H9 (cell line): Measurements from ENCODE around the gene LRIG1. TPM values are rescaled to one million over a fixed set of nuclear protein-coding genes. Genes with fewer than 3 reads are reported as not detected.
A peak's percentile ranks its signal among the peaks of the same experiment; 100 is the strongest.

Experiments used
- DNase-seq: peaks from one replicate; pipeline ENCODE4 v3.0.0-alpha.2; 2017
- H2AFZ ChIP-seq: one replicate; pipeline ENCODE4 v1.6.1; 2013; ENCODE audit warnings: mild to moderate bottlenecking, low read length, control low read depth, moderate library complexity
- H2AK5ac ChIP-seq: 2 replicates; pipeline ENCODE4 v1.6.1; 2013; ENCODE audit warnings: low read length, control low read depth, mixed read lengths; ENCODE audit not compliant: insufficient read length
- H2BK120ac ChIP-seq: one replicate; pipeline ENCODE4 v1.6.1; 2013; ENCODE audit warnings: low read depth, mild to moderate bottlenecking, low read length, control low read depth, inconsistent platforms; ENCODE audit not compliant: poor library complexity, severe bottlenecking
- H2BK12ac ChIP-seq: 2 replicates; pipeline ENCODE4 v1.6.1; 2013; ENCODE audit warnings: low read length, control low read depth, mixed read lengths, low read depth; ENCODE audit not compliant: insufficient read length
- H2BK15ac ChIP-seq: 2 replicates; pipeline ENCODE4 v1.6.1; 2013; ENCODE audit warnings: low read depth, low read length, control low read depth
- H2BK20ac ChIP-seq: one replicate; pipeline ENCODE4 v1.6.1; 2013; ENCODE audit warnings: low read depth, mild to moderate bottlenecking, low read length, control low read depth, inconsistent platforms; ENCODE audit not compliant: poor library complexity, severe bottlenecking
- H2BK5ac ChIP-seq: 2 replicates; pipeline ENCODE4 v1.6.1; 2013; ENCODE audit warnings: low read length, control low read depth, mixed read lengths; ENCODE audit not compliant: insufficient read length
- H3K14ac ChIP-seq: 2 replicates; pipeline ENCODE4 v1.6.1; 2013; ENCODE audit warnings: low read length, control low read depth; ENCODE audit not compliant: insufficient read depth
- H3K18ac ChIP-seq: 2 replicates; pipeline ENCODE4 v1.6.1; 2013; ENCODE audit warnings: low read depth, mild to moderate bottlenecking, mixed read lengths, low read length, control low read depth; ENCODE audit not compliant: insufficient read length
- H3K23ac ChIP-seq: 2 replicates; pipeline ENCODE4 v1.6.1; 2013; ENCODE audit warnings: low read length, control low read depth, mixed read lengths, low read depth; ENCODE audit not compliant: insufficient read length
- H3K23me2 ChIP-seq: 2 replicates; pipeline ENCODE4 v1.6.1; 2013; ENCODE audit warnings: low read depth, mild to moderate bottlenecking, mixed read lengths, low read length, control low read depth; ENCODE audit not compliant: insufficient read length, poor library complexity, severe bottlenecking
- H3K27ac ChIP-seq: 2 replicates; pipeline ENCODE4 v1.5.1; 2013; ENCODE audit warnings: low read length, control low read depth, mixed read lengths, low read depth; ENCODE audit not compliant: insufficient read length
- H3K27me3 ChIP-seq: 2 replicates; pipeline ENCODE4 v1.6.1; 2013; ENCODE audit warnings: low read length, control low read depth, inconsistent platforms; ENCODE audit not compliant: insufficient read depth
- H3K4ac ChIP-seq: 2 replicates; pipeline ENCODE4 v1.6.1; 2013; ENCODE audit warnings: low read depth, mild to moderate bottlenecking, control low read depth, inconsistent platforms, low read length, moderate library complexity
- H3K4me1 ChIP-seq: 2 replicates; pipeline ENCODE4 v1.6.1; 2013; ENCODE audit warnings: low read length, control low read depth, inconsistent platforms; ENCODE audit not compliant: insufficient read depth
- H3K4me2 ChIP-seq: 2 replicates; pipeline ENCODE4 v1.6.1; 2013; ENCODE audit warnings: low read length, control low read depth, mixed read lengths; ENCODE audit not compliant: insufficient read length, insufficient read depth
- H3K56ac ChIP-seq: 2 replicates; pipeline ENCODE4 v1.6.1; 2013; ENCODE audit warnings: low read depth, mild to moderate bottlenecking, mixed read lengths, low read length, control low read depth; ENCODE audit not compliant: insufficient read length
- H3K79me1 ChIP-seq: 2 replicates; pipeline ENCODE4 v1.6.1; 2013; ENCODE audit warnings: low read depth, mild to moderate bottlenecking, moderate library complexity, low read length, control low read depth, inconsistent platforms; ENCODE audit not compliant: insufficient read depth, poor library complexity, severe bottlenecking
- H3K79me2 ChIP-seq: 2 replicates; pipeline ENCODE4 v1.6.1; 2013; ENCODE audit warnings: low read length, control low read depth, inconsistent platforms; ENCODE audit not compliant: insufficient read depth
- H3K9ac ChIP-seq: 2 replicates; pipeline ENCODE4 v1.6.1; 2013; ENCODE audit warnings: low read length, control low read depth, mixed read lengths; ENCODE audit not compliant: insufficient read length; ENCODE audit errors: extremely low read depth
- H3K9me3 ChIP-seq: one replicate; pipeline ENCODE4 v1.6.1; 2013; ENCODE audit warnings: low read depth, low read length, inconsistent platforms; ENCODE audit not compliant: control insufficient read depth
- H3T11ph ChIP-seq: one replicate; pipeline ENCODE4 v1.6.1; 2013; ENCODE audit warnings: mild to moderate bottlenecking, low read length, control low read depth, inconsistent platforms
- H4K20me1 ChIP-seq: one replicate; pipeline ENCODE4 v1.6.1; 2013; ENCODE audit not compliant: control insufficient read depth, insufficient read length, insufficient read depth
- H4K5ac ChIP-seq: 2 replicates; pipeline ENCODE4 v1.6.1; 2013; ENCODE audit warnings: low read depth, mild to moderate bottlenecking, mixed read lengths, low read length, control low read depth; ENCODE audit not compliant: insufficient read length
- H4K8ac ChIP-seq: replicated peaks from 2 replicates; pipeline ENCODE4 v1.6.1; 2013; ENCODE audit warnings: low read length, control low read depth, mixed read lengths, low read depth; ENCODE audit not compliant: insufficient read length
- H4K91ac ChIP-seq: 2 replicates; pipeline ENCODE4 v1.6.1; 2013; ENCODE audit warnings: low read depth, mild to moderate bottlenecking, moderate library complexity, mixed read lengths, low read length, control low read depth; ENCODE audit not compliant: insufficient read length
- H3K27ac Mint-ChIP-seq, 3 experiments: 2 replicates in 2 of 3; 3 replicates in 1 of 3; pipeline ENCODE4 v1.8.0; 2020 to 2021; ENCODE audit warnings: mixed read lengths in 3 of 3, mild to moderate bottlenecking in 1 of 3, moderate library complexity in 1 of 3
- H3K27me3 Mint-ChIP-seq: 2 replicates; pipeline ENCODE4 v1.8.0; 2021; ENCODE audit warnings: low read depth, mild to moderate bottlenecking, moderate library complexity, mixed read lengths
- H3K36me3 Mint-ChIP-seq, 3 experiments: 2 replicates in 2 of 3; 3 replicates in 1 of 3; pipeline ENCODE4 v1.8.0; 2020 to 2021; ENCODE audit warnings: low read depth in 3 of 3, mixed read lengths in 3 of 3; ENCODE audit not compliant: insufficient read depth in 1 of 3
- H3K4me1 Mint-ChIP-seq, 2 experiments: 2 replicates each; pipeline ENCODE4 v1.8.0; 2020; ENCODE audit warnings: mixed read lengths in 2 of 2
- H3K4me3 Mint-ChIP-seq, 2 experiments: 2 replicates in 1 of 2; 3 replicates in 1 of 2; pipeline ENCODE4 v1.8.0; 2020 to 2021; ENCODE audit warnings: mild to moderate bottlenecking in 2 of 2, mixed read lengths in 2 of 2, moderate library complexity in 1 of 2
- H3K9me3 Mint-ChIP-seq, 2 experiments: 2 replicates in 1 of 2; 3 replicates in 1 of 2; pipeline ENCODE4 v1.8.0; 2020; ENCODE audit warnings: mild to moderate bottlenecking in 2 of 2, mixed read lengths in 2 of 2, moderate library complexity in 1 of 2
- CTCF ChIP-seq: fragments of 200-600 bp; sonication (generic); conservative IDR thresholded peaks from 3 replicates; pipeline ENCODE4 v1.8.0; 2021; ENCODE audit warnings: antibody characterized with exemption, mild to moderate bottlenecking
- WGBS: extraction: QIAGEN DNeasy Blood & Tissue Kit; methylation state at CpG from one replicate; pipeline ENCODE4 v1.1.7; 2013; ENCODE audit warnings: missing lambda C conversion rate, low lambda C conversion rate, mixed read lengths; ENCODE audit not compliant: insufficient read length; ENCODE audit errors: extremely low coverage; 5-methylcytosine and 5-hydroxymethylcytosine counted together
- total RNA-seq: library from RNA; stranded (reverse); gene quantifications from 2 replicates; pipeline ENCODE4 v1.2.1, GENCODE V29; 2021

Gene LRIG1
- total RNA-seq, 1 experiment from 2014 or later, result 70.3 TPM

GRCh38 chr3:66465034-66465433, 35.8 kb downstream of the LRIG1 start:
- H3K23me2 ChIP-seq, result no peaks in the 10 kb centered on the region
- H3K18ac ChIP-seq, result no peak overlapping the region
- H4K91ac ChIP-seq, result no peak overlapping the region
- no peak overlapping the region for H3K27ac ChIP-seq
- H2BK5ac ChIP-seq, result no peak overlapping the region
- no peak overlapping the region for H3K56ac ChIP-seq
- no peak overlapping the region for H2BK12ac ChIP-seq
- H2BK15ac ChIP-seq, result no peak overlapping the region
- no peaks in the 10 kb centered on the region for H3K27me3 ChIP-seq
- H3K23ac ChIP-seq, result no peak overlapping the region
- WGBS, result no CpG with 5 or more reads among the region's 3 CpGs
- H3K4me1 Mint-ChIP-seq, result peaks cover 40 to 50% of the 10 kb centered on the region in 2 experiments
- peaks cover 6% of the 10 kb centered on the region; the same call in 1 of the 2 replicates for H3K4me1 ChIP-seq
- no peak overlapping the region for H4K5ac ChIP-seq
- no peak overlapping the region for H3K4ac ChIP-seq
- no peak overlapping the region for H3K4me2 ChIP-seq
- no peaks in the 10 kb centered on the region for H4K20me1 ChIP-seq
- no peak overlapping the region for H3K14ac ChIP-seq
- peaks cover 22 to 30% (median 23%) of the 10 kb centered on the region in 3 experiments; a peak in 6 of 7 replicates for H3K36me3 Mint-ChIP-seq
- H3K27ac Mint-ChIP-seq, result 0 out of 7 replicates have a peak overlapping the region, but pooled peaks of 1 of the 3 experiments have one; percentile 47
- no peak overlapping the region for H2BK120ac ChIP-seq
- no peaks in the 10 kb centered on the region for H3K27me3 Mint-ChIP-seq
- no peaks in the 10 kb centered on the region for H3K9me3 ChIP-seq
- H3K4me3 Mint-ChIP-seq, result no peak overlapping the region
- no peak overlapping the region for H2BK20ac ChIP-seq
- H3T11ph ChIP-seq, result no peak overlapping the region
- no peak for DNase-seq
- no peak overlapping the region for H4K8ac ChIP-seq
- no peak overlapping the region for H3K9ac ChIP-seq
- no peak overlapping the region for H2AFZ ChIP-seq
- peaks cover 49% of the 10 kb centered on the region for H3K79me2 ChIP-seq
- TF ChIP-seq CTCF, result no peak
- H2AK5ac ChIP-seq, result no peak overlapping the region
- H3K79me1 ChIP-seq, result peaks cover 11% of the 10 kb centered on the region
- H3K9me3 Mint-ChIP-seq, result no peaks in the 10 kb centered on the region
